Measurements from ENCODE around the gene MINK1. TPM values are rescaled to one million over a fixed set of nuclear protein-coding genes. Genes with fewer than 3 reads are reported as not detected.
"Not testable (repeated sequence)": the region's sequence is repeated elsewhere in the genome, so short reads cannot be mapped to it uniquely, and the experiment has no call there.

The MINK1 gene
- total RNA-seq, 1 donor: 21.0 TPM

DNA sequence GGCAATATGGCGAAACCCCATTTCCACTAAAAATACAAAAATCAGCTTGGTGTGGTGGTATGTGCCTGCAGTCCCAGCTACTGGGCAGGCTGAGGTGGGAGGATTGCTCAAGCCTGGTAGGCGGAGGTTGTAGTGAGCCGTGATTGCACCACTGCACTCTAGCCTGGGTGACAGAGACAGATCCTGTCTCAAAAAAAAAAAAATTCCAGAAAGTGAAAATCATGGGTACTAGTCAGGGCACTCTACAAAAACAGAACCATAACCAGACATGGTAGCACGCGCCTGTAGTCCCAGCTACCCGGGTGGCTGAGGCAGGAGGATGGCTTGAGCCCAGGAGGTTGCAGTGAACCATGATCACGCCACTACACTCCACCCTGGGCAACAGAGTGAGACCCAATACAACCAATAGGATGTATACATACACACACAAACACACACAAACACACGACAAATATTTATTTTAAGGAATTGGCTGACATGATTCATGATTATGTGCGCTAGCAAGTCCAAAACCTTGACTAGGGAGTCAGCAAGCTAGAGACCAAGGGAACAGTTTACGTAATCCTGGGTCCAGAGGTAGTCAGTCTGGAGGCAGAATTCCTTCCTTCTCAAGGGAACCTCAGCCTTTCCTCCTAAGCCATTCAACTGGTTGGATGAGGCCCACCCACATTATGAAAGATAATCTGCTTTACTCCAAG lies 87.4 kb downstream of the MINK1 start:
- no peak for DNase-seq (ENCODE audit: low read depth in 2 of 3, low spot score in 2 of 3)

DNA sequence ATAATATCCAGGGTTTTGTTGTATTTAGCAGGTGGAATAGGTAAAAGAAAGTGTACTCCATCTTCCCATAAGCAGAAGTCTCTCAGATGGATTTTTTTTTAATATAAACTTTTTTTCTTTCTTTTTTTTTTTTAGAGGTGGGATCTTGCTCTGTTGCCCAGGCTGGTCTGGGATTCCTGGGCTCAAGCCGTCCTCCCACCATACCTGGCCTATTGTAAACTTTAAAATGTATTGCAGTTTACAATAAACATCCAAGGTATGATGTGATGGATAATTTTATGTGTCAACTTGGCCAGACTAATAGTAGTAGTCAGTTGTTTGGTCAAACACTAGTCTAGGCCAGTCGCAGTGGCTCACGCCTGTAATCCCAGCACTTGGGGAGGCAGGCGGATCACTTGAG lies 88.2 kb downstream of the MINK1 start:
- no peak for DNase-seq (ENCODE audit: low read depth in 2 of 3, low spot score in 2 of 3)

DNA sequence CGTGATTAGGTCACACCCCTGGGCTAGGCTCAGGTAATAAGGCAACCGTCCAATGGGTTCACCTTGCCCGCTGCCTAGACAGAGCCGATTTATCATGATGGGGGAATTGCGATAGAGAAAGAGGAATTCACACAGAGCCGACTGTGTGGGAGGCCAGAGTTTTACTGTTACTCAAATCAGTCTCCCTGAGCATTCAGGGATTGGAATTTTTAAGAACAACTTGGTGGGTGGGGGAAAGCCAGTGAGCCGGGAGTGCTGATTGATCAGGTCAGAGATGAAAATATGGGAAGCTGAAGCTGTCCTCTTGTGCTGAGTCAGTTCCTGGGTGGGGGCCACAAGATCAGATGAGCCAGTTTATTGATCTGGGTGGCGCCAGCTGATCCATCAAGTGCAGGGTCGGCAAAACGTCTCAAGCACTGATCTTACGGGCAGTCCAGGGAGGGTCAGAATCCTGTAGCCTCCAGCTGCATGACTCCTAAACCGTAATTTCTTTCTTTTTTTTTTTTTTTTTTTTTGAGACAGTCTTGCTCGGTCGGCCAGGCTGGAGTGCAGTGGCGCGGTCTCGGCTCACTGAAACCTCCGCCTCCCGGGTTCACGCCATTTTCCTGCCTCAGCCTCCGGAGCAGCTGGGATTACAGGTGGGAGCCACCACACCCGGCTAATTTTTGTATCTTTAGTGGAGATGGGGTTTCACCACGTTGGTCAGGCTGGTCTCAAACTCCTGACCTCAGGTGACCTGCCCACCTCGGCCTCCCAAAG lies 93.6 kb downstream of the MINK1 start:
- DNase-seq (ENCODE audit: low read depth in 2 of 3, low spot score in 2 of 3): not testable (repeated sequence)

DNA sequence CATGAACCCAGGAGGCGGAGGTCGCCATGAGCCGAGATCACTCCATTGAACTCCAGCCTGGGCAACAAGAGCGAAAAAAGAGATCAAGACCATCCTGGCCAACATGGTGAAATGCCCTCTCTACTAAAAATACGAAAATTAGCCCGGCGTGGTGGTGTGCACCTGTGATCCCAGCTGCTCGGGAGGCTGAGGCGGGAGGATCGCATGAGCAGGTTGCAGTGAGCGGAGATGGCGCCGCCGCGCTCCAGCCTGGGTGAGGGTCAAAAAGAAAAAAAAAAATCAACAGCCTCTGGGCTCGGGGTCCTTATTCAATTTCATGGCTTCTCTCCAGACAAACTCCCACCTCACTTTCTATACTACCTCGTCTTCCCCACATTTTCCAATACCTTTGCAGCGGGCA lies 95.7 kb downstream of the MINK1 start:
- DNase-seq (ENCODE audit: low read depth in 2 of 3, low spot score in 2 of 3): no peak

GRCh38 chr17:4931963-4932362 lies 98.8 kb downstream of the MINK1 start, which contains the start of gene GP1BA:
Gene GP1BA, plus strand, starts transcription at chr17:4932277. Its CDS starts 328 bp downstream, at chr17:4932605.
- peak in 2 of 3 donors; percentile 41 to 57 for DNase-seq (ENCODE audit: low read depth in 2 of 3, low spot score in 2 of 3)

DNA sequence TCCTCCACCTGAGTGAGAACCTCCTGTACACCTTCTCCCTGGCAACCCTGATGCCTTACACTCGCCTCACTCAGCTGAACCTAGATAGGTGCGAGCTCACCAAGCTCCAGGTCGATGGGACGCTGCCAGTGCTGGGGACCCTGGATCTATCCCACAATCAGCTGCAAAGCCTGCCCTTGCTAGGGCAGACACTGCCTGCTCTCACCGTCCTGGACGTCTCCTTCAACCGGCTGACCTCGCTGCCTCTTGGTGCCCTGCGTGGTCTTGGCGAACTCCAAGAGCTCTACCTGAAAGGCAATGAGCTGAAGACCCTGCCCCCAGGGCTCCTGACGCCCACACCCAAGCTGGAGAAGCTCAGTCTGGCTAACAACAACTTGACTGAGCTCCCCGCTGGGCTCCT lies 99.6 kb downstream of the MINK1 start:
- DNase-seq (ENCODE audit: low read depth in 2 of 3, low spot score in 2 of 3): no peak

- DNase-seq (ENCODE audit: low read depth in 2 of 3, low spot score in 2 of 3): no peak
Observed at GRCh38 chr17:4933646-4934045, 100.5 kb downstream of the MINK1 start.

- DNase-seq (ENCODE audit: low read depth in 2 of 3, low spot score in 2 of 3): peak in 2 of 3 donors; percentile 63 to 66
Observed at GRCh38 chr17:4934173-4934979, 101.2 kb downstream of the MINK1 start.

DNA sequence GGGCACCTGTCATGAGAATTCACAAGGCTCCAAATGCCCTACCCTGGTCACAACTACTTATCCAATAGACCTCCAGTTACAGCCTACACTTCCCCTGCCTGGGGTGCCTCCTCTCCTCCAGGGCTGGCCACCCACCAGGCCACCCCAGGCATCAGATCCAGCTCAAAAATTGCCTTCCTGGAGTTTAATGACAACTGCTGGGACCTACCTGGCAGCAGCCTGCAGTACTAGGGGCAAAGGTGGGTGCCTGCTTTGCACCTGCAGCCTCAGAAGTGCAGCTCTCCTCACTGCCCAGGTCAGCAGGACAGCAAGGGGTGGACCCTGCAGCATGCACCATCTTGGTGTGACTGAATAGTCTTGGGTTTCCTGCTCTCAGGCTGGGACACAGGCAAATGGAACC lies 102.5 kb downstream of the MINK1 start:
- DNase-seq (ENCODE audit: low read depth in 2 of 3, low spot score in 2 of 3): no peak

DNA sequence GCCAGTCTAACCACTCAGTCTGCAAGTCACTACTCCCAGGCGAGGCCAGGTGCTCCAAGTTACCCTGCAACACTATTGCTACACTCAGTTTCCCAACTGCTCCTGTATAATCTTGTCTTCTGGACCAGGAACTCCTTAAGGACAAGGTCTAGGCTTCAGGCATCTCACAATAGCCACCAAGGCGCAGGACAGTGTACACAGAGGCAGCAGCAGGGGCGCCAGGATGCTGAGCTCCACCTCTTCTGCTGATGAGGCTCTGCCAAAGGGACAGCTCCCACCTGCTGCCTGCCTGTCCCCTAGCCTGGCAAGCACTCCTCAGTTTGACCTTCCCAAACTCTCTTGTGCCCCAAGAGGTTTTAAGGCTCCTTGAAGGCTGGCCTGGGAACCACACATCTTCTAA lies 103.3 kb downstream of the MINK1 start:
- no peak for DNase-seq (ENCODE audit: low read depth in 2 of 3, low spot score in 2 of 3)

DNA sequence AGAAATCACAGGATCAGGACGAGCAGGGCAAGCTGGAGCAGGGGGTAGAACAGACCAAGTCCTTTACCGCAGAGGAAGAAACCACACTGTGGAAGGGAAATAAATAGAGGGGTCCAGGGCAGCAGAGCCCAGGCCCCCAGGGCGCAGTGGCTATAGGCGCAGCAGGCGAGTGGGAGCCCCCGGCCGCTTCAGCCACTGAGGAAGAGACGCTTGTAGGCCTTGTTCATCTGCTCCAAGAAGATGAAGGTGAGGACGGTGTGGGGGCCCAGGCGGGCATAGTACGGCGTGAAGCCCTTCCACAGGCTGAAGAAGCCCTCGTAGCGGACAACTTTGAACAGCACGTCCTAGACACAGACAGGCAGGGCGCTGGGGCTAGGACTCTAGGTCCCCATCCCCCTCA lies 104.4 kb downstream of the MINK1 start:
- DNase-seq (ENCODE audit: low read depth in 2 of 3, low spot score in 2 of 3): no peak

DNA sequence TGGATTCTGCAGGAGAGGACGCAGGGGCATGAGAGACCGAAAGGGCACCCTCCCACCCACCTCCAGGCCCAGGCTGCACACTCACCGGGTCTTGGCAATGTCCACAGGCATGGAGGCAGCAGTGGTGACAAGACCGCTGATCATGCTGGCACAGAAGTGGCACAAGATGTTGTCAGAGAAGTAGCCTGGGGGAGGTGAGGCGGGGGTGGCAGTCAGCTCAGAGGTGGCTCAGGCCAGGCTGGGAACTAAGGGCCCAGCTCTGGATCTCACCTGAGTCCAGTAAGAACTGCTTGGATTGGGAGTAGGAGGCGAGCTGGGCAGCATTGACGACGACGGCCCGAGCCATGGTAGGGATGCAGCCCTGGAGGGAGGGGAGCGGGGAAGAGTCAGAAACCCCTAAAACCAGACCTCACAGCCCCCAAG lies 104.9 kb downstream of the MINK1 start:
- DNase-seq (ENCODE audit: low read depth in 2 of 3, low spot score in 2 of 3): no peak

DNA sequence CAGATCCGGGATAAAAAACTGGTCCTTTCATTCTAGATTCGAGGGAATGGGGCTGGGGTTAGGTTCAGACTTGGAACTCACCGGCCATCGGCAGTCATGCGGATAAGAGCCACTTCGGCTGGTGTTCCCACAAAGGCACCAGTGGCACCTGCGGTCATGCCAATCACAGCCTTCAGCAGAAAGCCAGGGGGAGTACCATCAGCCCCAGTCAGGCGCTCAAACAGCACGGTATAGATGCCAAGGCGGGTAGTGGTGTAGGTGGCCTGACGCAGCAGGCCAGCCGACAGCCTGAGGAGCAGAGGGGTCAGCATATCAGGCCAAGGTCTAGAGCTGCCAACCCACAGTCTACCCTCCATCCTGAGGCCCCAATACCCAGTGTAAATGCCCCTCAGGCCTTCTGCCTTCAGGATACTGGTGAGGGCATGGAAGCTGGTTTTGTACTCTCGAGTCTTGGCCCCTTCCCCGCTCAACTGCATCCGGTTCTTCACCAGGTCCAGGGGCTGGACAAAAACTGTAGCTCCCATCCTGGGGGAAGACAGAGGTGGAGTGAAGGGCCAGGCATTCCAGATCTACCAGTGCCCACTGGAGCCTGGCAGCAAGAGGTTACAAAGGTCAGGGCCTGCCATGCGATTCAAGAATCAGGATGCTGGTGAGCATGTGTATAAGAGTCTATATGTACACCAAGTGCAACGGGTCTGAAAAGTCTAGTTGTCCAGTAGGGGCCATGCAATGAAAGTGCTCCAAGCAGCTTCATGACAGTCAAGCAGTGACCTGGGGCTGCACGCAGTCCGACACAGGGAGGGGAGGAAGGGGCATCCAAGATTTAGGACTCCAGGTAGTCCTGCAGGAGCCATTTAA lies 105.8 kb downstream of the MINK1 start:
- DNase-seq (ENCODE audit: low read depth in 2 of 3, low spot score in 2 of 3): no peak

GRCh38 chr17:4939546-4939795 lies 106.3 kb downstream of the MINK1 start:
- no peak for DNase-seq (ENCODE audit: low read depth in 2 of 3, low spot score in 2 of 3)

DNA sequence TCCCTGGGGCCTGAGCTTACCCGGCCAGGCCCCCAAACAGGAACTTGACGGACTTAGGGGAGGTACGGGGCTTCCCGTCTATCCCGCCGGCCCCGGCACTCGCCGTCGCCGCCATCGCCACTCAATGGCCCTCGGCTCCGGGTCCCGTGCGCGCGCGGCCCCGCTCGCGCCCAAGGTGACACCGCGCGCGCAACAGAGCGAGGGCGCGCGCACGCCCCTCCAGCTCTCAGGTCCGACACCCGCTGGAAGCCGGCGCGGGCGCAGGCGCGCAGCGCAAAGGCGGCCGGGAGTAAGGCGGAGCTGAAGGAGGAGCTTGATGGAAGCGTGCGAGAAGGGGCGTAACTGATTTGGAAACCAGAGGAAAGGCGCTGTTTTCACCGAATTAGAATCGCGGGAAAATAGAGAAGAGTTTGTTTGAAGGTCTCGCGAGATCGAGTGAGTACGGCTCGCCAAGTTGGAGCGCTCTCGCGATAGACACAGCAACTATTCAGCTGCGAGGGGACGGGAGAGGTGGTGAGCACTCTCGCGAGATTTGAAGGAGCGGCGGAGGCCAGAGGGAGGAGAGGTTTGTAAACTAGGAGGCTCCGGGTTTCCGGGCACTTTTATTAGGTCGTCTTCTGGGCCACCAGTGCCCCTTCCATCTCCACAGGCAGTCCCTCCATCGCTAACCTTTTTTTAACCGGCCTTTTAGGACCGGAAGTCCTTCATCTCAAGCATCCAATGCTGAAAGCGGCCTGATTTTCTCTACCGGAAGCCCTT lies 106.8 kb downstream of the MINK1 start, which contains the start of the genes RNF167 and SLC25A11:
RNF167 (plus strand) TSS at position 473 of the 759 bp plus-strand sequence. CDS start 642 bp downstream, outside the sequence.
SLC25A11 (minus strand) TSS at position 251 of the 759 bp plus-strand sequence; CDS start at position 115, 136 bp downstream.
- DNase-seq (ENCODE audit: low read depth in 2 of 3, low spot score in 2 of 3): peak; percentile 96 to 100 (median 99)

- DNase-seq (ENCODE audit: low read depth in 2 of 3, low spot score in 2 of 3): peak in 1 of 3 donors; percentile 27
Observed at GRCh38 chr17:4940555-4941318, 107.6 kb downstream of the MINK1 start.

GRCh38 chr17:4941319-4941610 lies 108.1 kb downstream of the MINK1 start:
- DNase-seq (ENCODE audit: low read depth in 2 of 3, low spot score in 2 of 3): no peak

DNA sequence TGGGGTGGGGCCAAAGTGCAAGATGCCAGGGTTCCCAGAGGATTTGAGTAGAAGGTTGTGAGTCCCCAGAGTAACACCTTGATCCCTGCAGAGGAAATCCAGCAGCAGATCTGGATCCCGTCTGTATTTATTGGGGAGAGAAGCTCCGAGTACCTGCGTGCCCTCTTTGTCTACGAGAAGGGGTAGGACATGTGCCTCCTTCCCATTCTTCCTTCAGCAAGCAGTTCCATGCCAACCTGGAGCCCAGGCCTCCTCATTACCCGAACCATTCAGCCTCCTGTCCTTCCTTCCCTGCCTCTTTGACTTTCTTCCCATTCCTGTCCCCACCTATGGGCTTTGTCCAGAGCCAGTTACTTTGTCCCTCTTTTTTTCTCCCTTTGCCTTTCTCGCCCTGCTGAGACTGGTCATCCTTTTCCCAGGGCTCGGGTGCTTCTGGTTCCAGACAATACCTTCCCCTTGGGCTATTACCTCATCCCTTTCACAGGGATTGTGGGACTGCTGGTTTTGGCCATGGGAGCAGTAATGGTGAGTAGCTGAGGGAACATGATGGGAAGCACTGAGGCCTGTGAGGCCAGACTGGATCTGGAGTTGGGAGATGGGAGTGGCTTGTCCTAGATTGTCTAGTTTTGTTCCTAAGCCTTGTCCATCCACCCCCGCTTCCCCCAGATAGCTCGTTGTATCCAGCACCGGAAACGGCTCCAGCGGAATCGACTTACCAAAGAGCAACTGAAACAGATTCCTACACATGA lies 109.8 kb downstream of the MINK1 start:
- no peak for DNase-seq (ENCODE audit: low read depth in 2 of 3, low spot score in 2 of 3)
